Esophagus squamous epithelium (tissue), 4 donors: ENCODE data around the gene ZDHHC14.

Source experiments
- POLR2A ChIP-seq, 4 donors: fragments of 450-650 bp; IDR thresholded peaks; one replicate each; pipeline ENCODE4 v1.6.1; 2017; ENCODE audit warnings: antibody characterized with exemption in 4 of 4, mild to moderate bottlenecking in 4 of 4, moderate library complexity in 3 of 4
- TF ChIP-seq, protein P1 (sequence below), 6 experiments: fragments of 450-650 bp in 4 of 6; fragments of 200-600 bp in 2 of 6; sonication (generic) in 2 of 6; IDR thresholded peaks; one replicate each; pipeline ENCODE4 v1.5.1; 2016 to 2019; ENCODE audit warnings: antibody characterized with exemption in 6 of 6, mild to moderate bottlenecking in 4 of 6, moderate library complexity in 4 of 6

DNA sequence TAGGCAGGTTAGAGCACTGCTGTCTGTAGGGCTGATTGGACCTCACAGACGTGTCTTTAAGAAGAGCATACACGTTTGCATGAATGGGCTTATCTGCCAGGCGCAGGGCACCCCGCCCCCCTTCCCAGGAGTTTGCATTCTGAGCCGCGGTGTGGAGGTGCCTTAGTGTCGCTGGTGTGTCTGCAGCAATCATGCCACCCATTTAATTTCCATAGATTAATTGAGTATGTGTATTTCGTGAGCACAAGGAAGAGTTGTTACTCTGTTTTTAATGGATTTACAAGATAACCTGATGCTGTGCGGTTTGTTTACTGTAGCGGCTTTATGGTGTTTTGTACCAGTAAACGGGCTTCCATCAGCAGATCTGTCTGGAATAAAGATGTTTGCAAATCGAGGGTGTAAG lies 107.7 kb downstream of the ZDHHC14 start:
- TF ChIP-seq, protein P1, sequence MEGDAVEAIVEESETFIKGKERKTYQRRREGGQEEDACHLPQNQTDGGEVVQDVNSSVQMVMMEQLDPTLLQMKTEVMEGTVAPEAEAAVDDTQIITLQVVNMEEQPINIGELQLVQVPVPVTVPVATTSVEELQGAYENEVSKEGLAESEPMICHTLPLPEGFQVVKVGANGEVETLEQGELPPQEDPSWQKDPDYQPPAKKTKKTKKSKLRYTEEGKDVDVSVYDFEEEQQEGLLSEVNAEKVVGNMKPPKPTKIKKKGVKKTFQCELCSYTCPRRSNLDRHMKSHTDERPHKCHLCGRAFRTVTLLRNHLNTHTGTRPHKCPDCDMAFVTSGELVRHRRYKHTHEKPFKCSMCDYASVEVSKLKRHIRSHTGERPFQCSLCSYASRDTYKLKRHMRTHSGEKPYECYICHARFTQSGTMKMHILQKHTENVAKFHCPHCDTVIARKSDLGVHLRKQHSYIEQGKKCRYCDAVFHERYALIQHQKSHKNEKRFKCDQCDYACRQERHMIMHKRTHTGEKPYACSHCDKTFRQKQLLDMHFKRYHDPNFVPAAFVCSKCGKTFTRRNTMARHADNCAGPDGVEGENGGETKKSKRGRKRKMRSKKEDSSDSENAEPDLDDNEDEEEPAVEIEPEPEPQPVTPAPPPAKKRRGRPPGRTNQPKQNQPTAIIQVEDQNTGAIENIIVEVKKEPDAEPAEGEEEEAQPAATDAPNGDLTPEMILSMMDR (IDR thresholded peaks at IDR 0.05), result no peak
- no peak for TF ChIP-seq POLR2A (IDR thresholded peaks at IDR 0.05)
